ENCODE measurements around the gene RAD18. TPM values are rescaled to one million over a fixed set of nuclear protein-coding genes. Genes with fewer than 3 reads are reported as not detected.

Gene RAD18
- polyA plus RNA-seq, 4 donors = 10.7 to 12.1 (median 11.4) TPM

GRCh38 chr3:8839607-8840325 lies 123.5 kb downstream of the RAD18 start:
- DNase-seq (ENCODE audit: low read depth in 4 of 4, low spot score in 2 of 4) = no peak

- no peak for DNase-seq (ENCODE audit: low read depth in 4 of 4, low spot score in 2 of 4)
Measured at GRCh38 chr3:8838765-8839423, 124.4 kb downstream of the RAD18 start.

- DNase-seq (ENCODE audit: low read depth in 4 of 4, low spot score in 2 of 4) = no peak
Measured at GRCh38 chr3:8838234-8838633, 125.0 kb downstream of the RAD18 start.

GRCh38 chr3:8837162-8837561 lies 126.1 kb downstream of the RAD18 start:
- no peak for DNase-seq (ENCODE audit: low read depth in 4 of 4, low spot score in 2 of 4)

- DNase-seq (ENCODE audit: low read depth in 4 of 4, low spot score in 2 of 4) = no peak
Measured at GRCh38 chr3:8836096-8836495, 127.2 kb downstream of the RAD18 start.

GRCh38 chr3:8835385-8835784 lies 127.9 kb downstream of the RAD18 start:
- no peak for DNase-seq (ENCODE audit: low read depth in 4 of 4, low spot score in 2 of 4)

GRCh38 chr3:8834974-8835373 lies 128.3 kb downstream of the RAD18 start:
- no peak for DNase-seq (ENCODE audit: low read depth in 4 of 4, low spot score in 2 of 4)

GRCh38 chr3:8827641-8828040 lies 135.6 kb downstream of the RAD18 start:
- DNase-seq (ENCODE audit: low read depth in 4 of 4, low spot score in 2 of 4) = no peak

Other genes with a start within 250 kb of the RAD18 start
- under 1 TPM; 0.43 to 0.86 (median 0.63) TPM for gene CAV3, start 229.7 kb downstream of the RAD18 start, polyA plus RNA-seq (ENCODE audit: insufficient read length in 4 of 4)
- gene OXTR, start 193.9 kb downstream of the RAD18 start, polyA plus RNA-seq (ENCODE audit: insufficient read length in 4 of 4) = 1 to 10 TPM in 3 of 4 donors, under 1 TPM in 1; 0.72 to 2.1 (median 1.5) TPM

All from left renal cortex interstitium (tissue), 4 donors.